Measurements from ENCODE around the gene TMEM38B.
"Not testable (repeated sequence)": the region's sequence is repeated elsewhere in the genome, so short reads cannot be mapped to it uniquely, and the experiment has no call there.

- TF ChIP-seq EP300, CTCF (IDR thresholded peaks at IDR 0.05): not testable (repeated sequence)
Measured at GRCh38 chr9:105731420-105731819, 37.1 kb downstream of the TMEM38B start.
